ENCODE measurements around the gene PBX4.

GRCh38 chr19:19568802-19569756, 49.4 kb downstream of the PBX4 start:
- TF ChIP-seq, protein P1, sequence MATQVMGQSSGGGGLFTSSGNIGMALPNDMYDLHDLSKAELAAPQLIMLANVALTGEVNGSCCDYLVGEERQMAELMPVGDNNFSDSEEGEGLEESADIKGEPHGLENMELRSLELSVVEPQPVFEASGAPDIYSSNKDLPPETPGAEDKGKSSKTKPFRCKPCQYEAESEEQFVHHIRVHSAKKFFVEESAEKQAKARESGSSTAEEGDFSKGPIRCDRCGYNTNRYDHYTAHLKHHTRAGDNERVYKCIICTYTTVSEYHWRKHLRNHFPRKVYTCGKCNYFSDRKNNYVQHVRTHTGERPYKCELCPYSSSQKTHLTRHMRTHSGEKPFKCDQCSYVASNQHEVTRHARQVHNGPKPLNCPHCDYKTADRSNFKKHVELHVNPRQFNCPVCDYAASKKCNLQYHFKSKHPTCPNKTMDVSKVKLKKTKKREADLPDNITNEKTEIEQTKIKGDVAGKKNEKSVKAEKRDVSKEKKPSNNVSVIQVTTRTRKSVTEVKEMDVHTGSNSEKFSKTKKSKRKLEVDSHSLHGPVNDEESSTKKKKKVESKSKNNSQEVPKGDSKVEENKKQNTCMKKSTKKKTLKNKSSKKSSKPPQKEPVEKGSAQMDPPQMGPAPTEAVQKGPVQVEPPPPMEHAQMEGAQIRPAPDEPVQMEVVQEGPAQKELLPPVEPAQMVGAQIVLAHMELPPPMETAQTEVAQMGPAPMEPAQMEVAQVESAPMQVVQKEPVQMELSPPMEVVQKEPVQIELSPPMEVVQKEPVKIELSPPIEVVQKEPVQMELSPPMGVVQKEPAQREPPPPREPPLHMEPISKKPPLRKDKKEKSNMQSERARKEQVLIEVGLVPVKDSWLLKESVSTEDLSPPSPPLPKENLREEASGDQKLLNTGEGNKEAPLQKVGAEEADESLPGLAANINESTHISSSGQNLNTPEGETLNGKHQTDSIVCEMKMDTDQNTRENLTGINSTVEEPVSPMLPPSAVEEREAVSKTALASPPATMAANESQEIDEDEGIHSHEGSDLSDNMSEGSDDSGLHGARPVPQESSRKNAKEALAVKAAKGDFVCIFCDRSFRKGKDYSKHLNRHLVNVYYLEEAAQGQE (IDR thresholded peaks at IDR 0.05; ENCODE audit: insufficient replicate concordance, low read depth), result no peak
- TF ChIP-seq, protein P2, sequence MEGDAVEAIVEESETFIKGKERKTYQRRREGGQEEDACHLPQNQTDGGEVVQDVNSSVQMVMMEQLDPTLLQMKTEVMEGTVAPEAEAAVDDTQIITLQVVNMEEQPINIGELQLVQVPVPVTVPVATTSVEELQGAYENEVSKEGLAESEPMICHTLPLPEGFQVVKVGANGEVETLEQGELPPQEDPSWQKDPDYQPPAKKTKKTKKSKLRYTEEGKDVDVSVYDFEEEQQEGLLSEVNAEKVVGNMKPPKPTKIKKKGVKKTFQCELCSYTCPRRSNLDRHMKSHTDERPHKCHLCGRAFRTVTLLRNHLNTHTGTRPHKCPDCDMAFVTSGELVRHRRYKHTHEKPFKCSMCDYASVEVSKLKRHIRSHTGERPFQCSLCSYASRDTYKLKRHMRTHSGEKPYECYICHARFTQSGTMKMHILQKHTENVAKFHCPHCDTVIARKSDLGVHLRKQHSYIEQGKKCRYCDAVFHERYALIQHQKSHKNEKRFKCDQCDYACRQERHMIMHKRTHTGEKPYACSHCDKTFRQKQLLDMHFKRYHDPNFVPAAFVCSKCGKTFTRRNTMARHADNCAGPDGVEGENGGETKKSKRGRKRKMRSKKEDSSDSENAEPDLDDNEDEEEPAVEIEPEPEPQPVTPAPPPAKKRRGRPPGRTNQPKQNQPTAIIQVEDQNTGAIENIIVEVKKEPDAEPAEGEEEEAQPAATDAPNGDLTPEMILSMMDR (IDR thresholded peaks at IDR 0.05; ENCODE audit: insufficient read depth, low read length), result no peak
- no peak for TF ChIP-seq SPI1 (IDR thresholded peaks at IDR 0.05; ENCODE audit: borderline replicate concordance, low read depth)
